SK-N-SH treated with all-trans-retinoic acid at 6 μM for 48 hours (cell line): ENCODE measurements around the gene RAET1E.
A peak's percentile ranks its signal among the peaks of the same experiment; 100 is the strongest.

Experiments
- ATAC-seq: fragments of 200-7000 bp; cut with Tn5 transposase; 3 replicates; pipeline ENCODE4 v1.9.1; 2020; ENCODE audit warnings: mild to moderate bottlenecking, moderate library complexity
- ARNTL ChIP-seq: fragments of 450-650 bp; formaldehyde crosslinking; IDR thresholded peaks from 2 replicates; pipeline ENCODE4 v1.5.0; 2020; ENCODE audit warnings: low read depth, mild to moderate bottlenecking, moderate library complexity, borderline replicate concordance
- BACH2 ChIP-seq: fragments of 250-450 bp; sonication (Bioruptor Pico); IDR thresholded peaks from 2 replicates; pipeline ENCODE4 v1.9.0; 2021; ENCODE audit warnings: mild to moderate bottlenecking, borderline replicate concordance
- CREB5 ChIP-seq: fragments of 250-450 bp; sonication (Bioruptor Pico); IDR thresholded peaks from 2 replicates; pipeline ENCODE4 v1.5.1; 2020; ENCODE audit warnings: low read depth, mild to moderate bottlenecking, moderate library complexity
- CSDC2 ChIP-seq: fragments of 250-450 bp; sonication (Bioruptor Pico); IDR thresholded peaks from 2 replicates; pipeline ENCODE4 v1.5.0; 2020; ENCODE audit warnings: mild to moderate bottlenecking, moderate library complexity
- CSRNP3 ChIP-seq: fragments of 250-450 bp; sonication (Bioruptor Pico); IDR thresholded peaks from 2 replicates; pipeline ENCODE4 v1.5.1; 2021; ENCODE audit warnings: mild to moderate bottlenecking, moderate library complexity
- ESRRG ChIP-seq: fragments of 250-450 bp; sonication (Bioruptor Pico); IDR thresholded peaks from 2 replicates; pipeline ENCODE4 v1.6.1; 2021; ENCODE audit warnings: mild to moderate bottlenecking
- GLIS3 ChIP-seq: fragments of 250-450 bp; sonication (Bioruptor Pico); IDR thresholded peaks from 2 replicates; pipeline ENCODE4 v1.5.0; 2020; ENCODE audit warnings: mild to moderate bottlenecking, moderate library complexity
- ISL1 ChIP-seq: fragments of 250-450 bp; sonication (Bioruptor Pico); IDR thresholded peaks from 2 replicates; pipeline ENCODE4 v2.1.2; 2022; ENCODE audit warnings: mild to moderate bottlenecking, moderate library complexity
- OSR1 ChIP-seq: fragments of 250-450 bp; sonication (Bioruptor Pico); IDR thresholded peaks from 2 replicates; pipeline ENCODE4 v1.8.0; 2022; ENCODE audit warnings: moderate library complexity, mild to moderate bottlenecking, inconsistent platforms
- POU6F1 ChIP-seq: fragments of 250-450 bp; sonication (Bioruptor Pico); IDR thresholded peaks from 2 replicates; pipeline ENCODE4 v1.8.0; 2021; ENCODE audit warnings: low read depth, mild to moderate bottlenecking, moderate library complexity, borderline replicate concordance
- PPARA ChIP-seq: fragments of 250-450 bp; sonication (Bioruptor Pico); IDR thresholded peaks from 2 replicates; pipeline ENCODE4 v1.5.0; 2020; ENCODE audit warnings: mild to moderate bottlenecking, borderline replicate concordance
- RARB ChIP-seq: fragments of 250-450 bp; sonication (Bioruptor Pico); IDR thresholded peaks from 2 replicates; pipeline ENCODE4 v1.8.0; 2021; ENCODE audit warnings: mild to moderate bottlenecking, moderate library complexity
- SNAI2 ChIP-seq: fragments of 250-450 bp; sonication (Bioruptor Pico); IDR thresholded peaks from 2 replicates; pipeline ENCODE4 v1.5.0; 2020; ENCODE audit warnings: mild to moderate bottlenecking, moderate library complexity
- TCF4 ChIP-seq: fragments of 250-450 bp; sonication (Bioruptor Pico); IDR thresholded peaks from 2 replicates; pipeline ENCODE4 v1.8.0; 2021; ENCODE audit warnings: mild to moderate bottlenecking, moderate library complexity, borderline replicate concordance
- TOX ChIP-seq: fragments of 250-450 bp; sonication (Bioruptor Pico); IDR thresholded peaks from 2 replicates; pipeline ENCODE4 v1.8.0; 2021; ENCODE audit warnings: mild to moderate bottlenecking, moderate library complexity, borderline replicate concordance
- ZC3H10 ChIP-seq: fragments of 250-450 bp; sonication (Bioruptor Pico); IDR thresholded peaks from 2 replicates; pipeline ENCODE4 v1.5.1; 2021; ENCODE audit warnings: mild to moderate bottlenecking, moderate library complexity
- ZFP3 ChIP-seq: fragments of 250-450 bp; sonication (Bioruptor Pico); IDR thresholded peaks from 2 replicates; pipeline ENCODE4 v1.5.0; 2020; ENCODE audit warnings: mild to moderate bottlenecking, moderate library complexity
- ZFP30 ChIP-seq: fragments of 450-650 bp; formaldehyde crosslinking; IDR thresholded peaks from 2 replicates; pipeline ENCODE4 v1.5.0; 2022; ENCODE audit warnings: mild to moderate bottlenecking, moderate library complexity
- ZNF70 ChIP-seq: fragments of 450-650 bp; formaldehyde crosslinking; IDR thresholded peaks from 2 replicates; pipeline ENCODE4 v1.5.0; 2020; ENCODE audit warnings: mild to moderate bottlenecking, moderate library complexity
- ZNF8 ChIP-seq: fragments of 450-650 bp; formaldehyde crosslinking; IDR thresholded peaks from 2 replicates; pipeline ENCODE4 v1.5.0; 2020; ENCODE audit warnings: mild to moderate bottlenecking, moderate library complexity
- TF ChIP-seq, protein P1 (sequence below): fragments of 250-450 bp; sonication (Bioruptor Pico); IDR thresholded peaks from 2 replicates; pipeline ENCODE4 v1.8.0; 2020; ENCODE audit warnings: mild to moderate bottlenecking, moderate library complexity, borderline replicate concordance

RAET1E gene

DNA sequence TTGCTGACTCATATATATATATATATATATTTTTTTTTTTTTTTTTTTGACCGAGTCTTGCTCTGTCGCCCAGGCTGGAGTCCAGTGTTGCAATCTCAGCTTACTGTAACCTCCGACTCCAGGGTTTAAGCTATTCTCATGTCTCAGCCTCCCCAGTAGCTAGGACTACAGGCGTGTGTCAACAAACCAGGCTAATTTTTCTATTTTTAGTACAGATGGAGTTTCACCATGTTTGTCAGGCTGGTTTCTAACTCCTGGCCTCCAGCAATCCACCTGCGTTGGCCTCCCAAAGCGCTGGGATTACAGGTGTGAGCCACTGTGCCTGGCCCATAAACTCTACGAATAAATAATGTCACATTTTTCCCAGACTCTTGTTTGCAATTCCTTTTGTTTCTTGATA, 38.5 kb downstream of the RAET1E start:
- TF ChIP-seq BACH2 (CRISPR knock-in tag) (no peak), ZFP30 (CRISPR knock-in tag) (no peak), PPARA (CRISPR knock-in tag) (no peak), RARB (CRISPR knock-in tag) (no peak), CREB5 (CRISPR knock-in tag) (no peak), ARNTL (CRISPR knock-in tag) (no peak), CSRNP3 (CRISPR knock-in tag) (no peak), ZFP3 (CRISPR knock-in tag) (no peak)
- ATAC-seq, result no peak

GRCh38 chr6:149857541-149857940, 40.4 kb downstream of the RAET1E start:
- no peak for ATAC-seq
- TF ChIP-seq ZC3H10 (CRISPR knock-in tag) (no peak), POU6F1 (CRISPR knock-in tag) (no peak), GLIS3 (no peak), SNAI2 (CRISPR knock-in tag) (no peak), ZFP3 (CRISPR knock-in tag) (no peak), ESRRG (CRISPR knock-in tag) (no peak), ZNF8 (CRISPR knock-in tag) (no peak), PPARA (CRISPR knock-in tag) (no peak), OSR1 (CRISPR knock-in tag) (no peak), ARNTL (CRISPR knock-in tag) (no peak), CSDC2 (CRISPR knock-in tag) (no peak), ZFP30 (CRISPR knock-in tag) (no peak), ZNF70 (CRISPR knock-in tag) (no peak), TCF4 (CRISPR knock-in tag) (no peak)
- TF ChIP-seq, protein P1, sequence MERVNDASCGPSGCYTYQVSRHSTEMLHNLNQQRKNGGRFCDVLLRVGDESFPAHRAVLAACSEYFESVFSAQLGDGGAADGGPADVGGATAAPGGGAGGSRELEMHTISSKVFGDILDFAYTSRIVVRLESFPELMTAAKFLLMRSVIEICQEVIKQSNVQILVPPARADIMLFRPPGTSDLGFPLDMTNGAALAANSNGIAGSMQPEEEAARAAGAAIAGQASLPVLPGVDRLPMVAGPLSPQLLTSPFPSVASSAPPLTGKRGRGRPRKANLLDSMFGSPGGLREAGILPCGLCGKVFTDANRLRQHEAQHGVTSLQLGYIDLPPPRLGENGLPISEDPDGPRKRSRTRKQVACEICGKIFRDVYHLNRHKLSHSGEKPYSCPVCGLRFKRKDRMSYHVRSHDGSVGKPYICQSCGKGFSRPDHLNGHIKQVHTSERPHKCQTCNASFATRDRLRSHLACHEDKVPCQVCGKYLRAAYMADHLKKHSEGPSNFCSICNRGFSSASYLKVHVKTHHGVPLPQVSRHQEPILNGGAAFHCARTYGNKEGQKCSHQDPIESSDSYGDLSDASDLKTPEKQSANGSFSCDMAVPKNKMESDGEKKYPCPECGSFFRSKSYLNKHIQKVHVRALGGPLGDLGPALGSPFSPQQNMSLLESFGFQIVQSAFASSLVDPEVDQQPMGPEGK (CRISPR knock-in tag), result no peak

- peak; percentile 10; the same call in 1 of the 2 replicates for TF ChIP-seq ISL1
- TF ChIP-seq ZC3H10 (CRISPR knock-in tag), result no peak
- TF ChIP-seq ZNF70 (CRISPR knock-in tag), result no peak
- no peak for TF ChIP-seq TOX
- no peak for TF ChIP-seq CSRNP3 (CRISPR knock-in tag)
- no peak for TF ChIP-seq ESRRG (CRISPR knock-in tag)
- TF ChIP-seq PPARA (CRISPR knock-in tag), result no peak
- TF ChIP-seq, all 23 proteins: peak for 1
- peak; percentile 5; the same call in 2 of the 3 replicates for ATAC-seq
These were observed 41.5 kb downstream of the RAET1E start for GRCh38 chr6:149856256-149856994.
